ENCODE results near the gene MALSU1.

Gene MALSU1

GRCh38 chr7:23298885-23299769 is at the start of gene MALSU1:
MALSU1 (plus strand) TSS chr7:23299339; CDS start chr7:23299353, 14 bp downstream.
- peak; percentile 98 for DNase-seq

- DNase-seq = no peak
Measured at GRCh38 chr7:23249486-23249885, 49.7 kb upstream of the MALSU1 start.

GRCh38 chr7:23254051-23254681 is 45.0 kb upstream of the MALSU1 start:
- DNase-seq = no peak

- no peak for DNase-seq
Measured at GRCh38 chr7:23256731-23257130, 42.4 kb upstream of the MALSU1 start.

GRCh38 chr7:23260371-23260770 is 38.8 kb upstream of the MALSU1 start:
- DNase-seq = no peak

GRCh38 chr7:23261843-23262452 is 37.2 kb upstream of the MALSU1 start:
- DNase-seq = peak; percentile 56

GRCh38 chr7:23264916-23265458 is 34.2 kb upstream of the MALSU1 start:
- no peak for DNase-seq

- no peak for DNase-seq
Measured at GRCh38 chr7:23266918-23267317, 32.2 kb upstream of the MALSU1 start.

- no peak for DNase-seq
Measured at GRCh38 chr7:23267357-23267756, 31.8 kb upstream of the MALSU1 start.

- no peak for DNase-seq
Measured at GRCh38 chr7:23268167-23268566, 31.0 kb upstream of the MALSU1 start.

- no peak for DNase-seq
Measured at GRCh38 chr7:23268746-23269145, 30.4 kb upstream of the MALSU1 start.

GRCh38 chr7:23272275-23272674 is 26.9 kb upstream of the MALSU1 start:
- DNase-seq = no peak

- peak; percentile 87 for DNase-seq
Measured at GRCh38 chr7:23273141-23273599, 26.0 kb upstream of the MALSU1 start.

- DNase-seq = no peak
Measured at GRCh38 chr7:23275912-23276311, 23.2 kb upstream of the MALSU1 start.

- DNase-seq = no peak
Measured at GRCh38 chr7:23276376-23276775, 22.8 kb upstream of the MALSU1 start.

GRCh38 chr7:23276947-23277346 is 22.2 kb upstream of the MALSU1 start:
- DNase-seq = no peak

- peak; percentile 47 for DNase-seq
Measured at GRCh38 chr7:23277359-23277989, 21.7 kb upstream of the MALSU1 start.

- DNase-seq = no peak
Measured at GRCh38 chr7:23279819-23280525, 19.2 kb upstream of the MALSU1 start.

GRCh38 chr7:23283086-23283485 is 16.1 kb upstream of the MALSU1 start:
- no peak for DNase-seq

- DNase-seq = no peak
Measured at GRCh38 chr7:23284871-23285270, 14.3 kb upstream of the MALSU1 start.

GRCh38 chr7:23285657-23286646 is 13.2 kb upstream of the MALSU1 start:
- DNase-seq = no peak

Measured in NCI-H1092 (cell line).